ENCODE results near the gene AP5S1. TPM values are rescaled to one million over a fixed set of nuclear protein-coding genes. Genes with fewer than 3 reads are reported as not detected.
"Not testable (repeated sequence)": the region's sequence is repeated elsewhere in the genome, so short reads cannot be mapped to it uniquely, and the experiment has no call there.

AP5S1 gene
- polyA plus RNA-seq, 1 donor from 2014 or later: 11.3 TPM

DNA sequence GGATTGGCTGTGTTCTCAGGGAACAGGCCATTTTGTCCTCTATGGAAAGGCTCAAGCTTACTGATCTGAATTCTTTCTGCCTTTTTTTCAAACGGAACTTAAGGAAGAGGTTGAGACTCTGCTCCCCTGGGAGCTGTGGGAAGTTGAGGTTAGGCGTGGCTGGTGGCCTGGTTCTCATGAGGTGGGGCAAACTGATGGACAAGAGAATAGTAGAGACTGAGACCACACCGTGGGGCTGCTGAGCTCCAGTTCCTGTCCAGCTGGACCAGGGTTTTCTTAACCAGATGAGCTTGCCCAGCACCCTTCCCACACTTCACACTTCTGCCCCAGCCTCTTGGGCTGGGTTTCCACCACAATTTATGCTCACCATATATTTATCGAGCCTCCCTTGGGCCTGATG is 6.1 kb downstream of the AP5S1 start:
- Histone ChIP-seq H3K4me3 (ENCODE audit: low read length) (no peak overlapping the region), H3K9me3 (ENCODE audit: low read length) (no peaks in the 10 kb centered on the region), H3K9ac (ENCODE audit: low read length) (no peak overlapping the region), H3F3A (ENCODE audit: insufficient read depth, low read length, poor library complexity, severe bottlenecking) (no peaks in the 10 kb centered on the region), H3K9me2 (ENCODE audit: insufficient read depth, low read length) (no peaks in the 10 kb centered on the region), H3K79me2 (replicated peaks; ENCODE audit: insufficient read depth, low read length) (no peaks in the 10 kb centered on the region), H3K27ac (ENCODE audit: low read length) (no peak overlapping the region), H3K36me3 (ENCODE audit: insufficient read depth, low read length) (no peaks in the 10 kb centered on the region), H3K27me3 (ENCODE audit: insufficient read depth, low read depth, low read length) (no peaks in the 10 kb centered on the region), H4K20me1 (ENCODE audit: insufficient read depth) (no peaks in the 10 kb centered on the region), H2AFZ (ENCODE audit: low read depth, low read length) (no peak overlapping the region), H3K4me2 (ENCODE audit: low read length) (no peak overlapping the region)
- TF ChIP-seq EP300 (conservative IDR thresholded peaks at IDR 0.05; ENCODE audit: poor library complexity, severe bottlenecking) (no peak), EZH2 (IDR thresholded peaks at IDR 0.05; ENCODE audit: borderline replicate concordance, insufficient read depth, low read length, poor library complexity, severe bottlenecking) (no peak), REST (IDR thresholded peaks at IDR 0.05; ENCODE audit: borderline replicate concordance) (no peak), POLR2AphosphoS5 (IDR thresholded peaks at IDR 0.05) (no peak), SMC3 (conservative IDR thresholded peaks at IDR 0.05; ENCODE audit: poor library complexity) (no peak), MXI1 (conservative IDR thresholded peaks at IDR 0.05; ENCODE audit: poor library complexity, severe bottlenecking) (no peak), TAF1 (IDR thresholded peaks at IDR 0.05; ENCODE audit: low read depth) (no peak), RAD21 (conservative IDR thresholded peaks at IDR 0.05) (no peak)
- TF ChIP-seq, protein P1, sequence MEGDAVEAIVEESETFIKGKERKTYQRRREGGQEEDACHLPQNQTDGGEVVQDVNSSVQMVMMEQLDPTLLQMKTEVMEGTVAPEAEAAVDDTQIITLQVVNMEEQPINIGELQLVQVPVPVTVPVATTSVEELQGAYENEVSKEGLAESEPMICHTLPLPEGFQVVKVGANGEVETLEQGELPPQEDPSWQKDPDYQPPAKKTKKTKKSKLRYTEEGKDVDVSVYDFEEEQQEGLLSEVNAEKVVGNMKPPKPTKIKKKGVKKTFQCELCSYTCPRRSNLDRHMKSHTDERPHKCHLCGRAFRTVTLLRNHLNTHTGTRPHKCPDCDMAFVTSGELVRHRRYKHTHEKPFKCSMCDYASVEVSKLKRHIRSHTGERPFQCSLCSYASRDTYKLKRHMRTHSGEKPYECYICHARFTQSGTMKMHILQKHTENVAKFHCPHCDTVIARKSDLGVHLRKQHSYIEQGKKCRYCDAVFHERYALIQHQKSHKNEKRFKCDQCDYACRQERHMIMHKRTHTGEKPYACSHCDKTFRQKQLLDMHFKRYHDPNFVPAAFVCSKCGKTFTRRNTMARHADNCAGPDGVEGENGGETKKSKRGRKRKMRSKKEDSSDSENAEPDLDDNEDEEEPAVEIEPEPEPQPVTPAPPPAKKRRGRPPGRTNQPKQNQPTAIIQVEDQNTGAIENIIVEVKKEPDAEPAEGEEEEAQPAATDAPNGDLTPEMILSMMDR (IDR thresholded peaks at IDR 0.05; ENCODE audit: poor library complexity, severe bottlenecking): no peak

GRCh38 chr20:3828798-3829197 is 8.5 kb downstream of the AP5S1 start:
- no peaks in the 10 kb centered on the region for H3K9me3 ChIP-seq (ENCODE audit: low read length)
- no peaks in the 10 kb centered on the region for H3F3A ChIP-seq (ENCODE audit: insufficient read depth, low read length, poor library complexity, severe bottlenecking)
- no peak overlapping the region for H2AFZ ChIP-seq (ENCODE audit: low read depth, low read length)
- no peaks in the 10 kb centered on the region for H3K27me3 ChIP-seq (ENCODE audit: insufficient read depth, low read depth, low read length)
- H3K27ac ChIP-seq (ENCODE audit: low read length): no peak overlapping the region
- H3K9ac ChIP-seq (ENCODE audit: low read length): no peak overlapping the region
- no peaks in the 10 kb centered on the region for H4K20me1 ChIP-seq (ENCODE audit: insufficient read depth)
- no peaks in the 10 kb centered on the region for H3K79me2 ChIP-seq (replicated peaks; ENCODE audit: insufficient read depth, low read length)
- TF ChIP-seq, protein P1 (IDR thresholded peaks at IDR 0.05; ENCODE audit: poor library complexity, severe bottlenecking): no peak
- TF ChIP-seq SMC3 (conservative IDR thresholded peaks at IDR 0.05; ENCODE audit: poor library complexity) (no peak), EP300 (conservative IDR thresholded peaks at IDR 0.05; ENCODE audit: poor library complexity, severe bottlenecking) (no peak), EZH2 (IDR thresholded peaks at IDR 0.05; ENCODE audit: borderline replicate concordance, insufficient read depth, low read length, poor library complexity, severe bottlenecking) (no peak), POLR2AphosphoS5 (IDR thresholded peaks at IDR 0.05) (no peak), MXI1 (conservative IDR thresholded peaks at IDR 0.05; ENCODE audit: poor library complexity, severe bottlenecking) (no peak), TAF1 (IDR thresholded peaks at IDR 0.05; ENCODE audit: low read depth) (no peak), REST (IDR thresholded peaks at IDR 0.05; ENCODE audit: borderline replicate concordance) (no peak), RAD21 (conservative IDR thresholded peaks at IDR 0.05) (no peak)
- no peaks in the 10 kb centered on the region for H3K36me3 ChIP-seq (ENCODE audit: insufficient read depth, low read length)
- H3K4me3 ChIP-seq (ENCODE audit: low read length): no peak overlapping the region
- no peaks in the 10 kb centered on the region for H3K9me2 ChIP-seq (ENCODE audit: insufficient read depth, low read length)
- H3K4me2 ChIP-seq (ENCODE audit: low read length): no peak overlapping the region

DNA sequence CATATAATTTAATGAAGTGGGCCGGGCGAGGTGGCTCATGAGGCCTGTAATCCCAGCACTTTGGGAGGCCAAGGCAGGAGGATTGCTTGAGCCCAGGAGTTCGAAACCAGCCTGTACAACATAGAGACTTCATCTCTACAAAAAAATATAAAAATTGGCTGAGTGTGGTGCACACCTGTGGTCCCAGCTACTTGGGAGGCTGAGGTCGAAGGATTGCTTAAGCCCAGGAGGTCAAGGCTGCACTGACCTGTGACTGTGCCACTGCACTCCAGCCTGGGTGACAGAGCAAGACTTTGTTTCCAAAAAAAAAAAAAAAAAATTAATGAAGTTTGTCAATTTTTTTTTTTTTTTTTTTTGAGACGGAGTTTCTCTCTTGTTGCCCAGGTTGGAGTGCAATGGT is 9.5 kb downstream of the AP5S1 start:
- H2AFZ ChIP-seq (ENCODE audit: low read depth, low read length); H3K36me3 ChIP-seq (ENCODE audit: insufficient read depth, low read length); H3K9me2 ChIP-seq (ENCODE audit: insufficient read depth, low read length); H3K4me3 ChIP-seq (ENCODE audit: low read length); H3K9me3 ChIP-seq (ENCODE audit: low read length); H3K27ac ChIP-seq (ENCODE audit: low read length); H3K79me2 ChIP-seq (replicated peaks; ENCODE audit: insufficient read depth, low read length); H4K20me1 ChIP-seq (ENCODE audit: insufficient read depth); H3K27me3 ChIP-seq (ENCODE audit: insufficient read depth, low read depth, low read length); H3F3A ChIP-seq (ENCODE audit: insufficient read depth, low read length, poor library complexity, severe bottlenecking); H3K9ac ChIP-seq (ENCODE audit: low read length); H3K4me2 ChIP-seq (ENCODE audit: low read length): not testable (repeated sequence)
